Measurements from ENCODE around the gene NUP210.

DNA sequence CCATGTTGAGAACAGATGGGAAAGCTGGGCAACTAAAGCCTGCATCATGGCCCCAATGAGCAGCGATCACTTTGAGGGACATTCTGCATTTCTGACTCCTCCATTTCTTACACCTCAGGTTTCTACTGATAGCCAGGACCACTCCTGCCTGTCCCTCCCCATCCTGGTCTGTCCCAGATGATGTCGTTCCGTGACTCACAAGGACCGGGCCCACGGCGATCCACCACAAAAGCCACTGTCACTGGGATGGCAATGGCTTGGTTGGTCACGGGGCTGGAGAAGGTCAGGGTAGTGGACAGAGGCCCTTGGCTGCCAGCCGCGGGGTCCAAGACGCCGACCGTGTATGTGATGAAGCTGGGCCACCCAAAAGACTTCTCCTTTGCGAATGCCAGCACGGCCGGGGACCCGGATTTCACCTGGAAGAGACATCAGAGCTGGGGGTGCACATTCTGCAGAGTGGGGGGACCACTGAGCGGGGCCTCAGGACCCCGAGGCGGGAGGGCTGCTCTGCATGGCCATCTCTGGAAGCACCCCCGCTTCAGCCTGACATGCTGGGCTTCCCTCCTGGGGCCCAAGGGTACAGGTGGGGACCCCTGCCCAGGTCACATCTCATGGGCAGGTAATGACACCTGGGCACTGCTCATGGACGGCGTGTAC lies 100.4 kb downstream of the NUP210 start:
- TF ChIP-seq POLR2A (IDR thresholded peaks at IDR 0.05), result no peak
- TF ChIP-seq, protein P1, sequence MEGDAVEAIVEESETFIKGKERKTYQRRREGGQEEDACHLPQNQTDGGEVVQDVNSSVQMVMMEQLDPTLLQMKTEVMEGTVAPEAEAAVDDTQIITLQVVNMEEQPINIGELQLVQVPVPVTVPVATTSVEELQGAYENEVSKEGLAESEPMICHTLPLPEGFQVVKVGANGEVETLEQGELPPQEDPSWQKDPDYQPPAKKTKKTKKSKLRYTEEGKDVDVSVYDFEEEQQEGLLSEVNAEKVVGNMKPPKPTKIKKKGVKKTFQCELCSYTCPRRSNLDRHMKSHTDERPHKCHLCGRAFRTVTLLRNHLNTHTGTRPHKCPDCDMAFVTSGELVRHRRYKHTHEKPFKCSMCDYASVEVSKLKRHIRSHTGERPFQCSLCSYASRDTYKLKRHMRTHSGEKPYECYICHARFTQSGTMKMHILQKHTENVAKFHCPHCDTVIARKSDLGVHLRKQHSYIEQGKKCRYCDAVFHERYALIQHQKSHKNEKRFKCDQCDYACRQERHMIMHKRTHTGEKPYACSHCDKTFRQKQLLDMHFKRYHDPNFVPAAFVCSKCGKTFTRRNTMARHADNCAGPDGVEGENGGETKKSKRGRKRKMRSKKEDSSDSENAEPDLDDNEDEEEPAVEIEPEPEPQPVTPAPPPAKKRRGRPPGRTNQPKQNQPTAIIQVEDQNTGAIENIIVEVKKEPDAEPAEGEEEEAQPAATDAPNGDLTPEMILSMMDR (IDR thresholded peaks at IDR 0.05), result no peak

Measured in thyroid gland (tissue), 4 donors.